ENCODE data around the gene RET.

GRCh38 chr10:43044448-43044921 is 32.4 kb upstream of the RET start:
- TF ChIP-seq, protein P1, sequence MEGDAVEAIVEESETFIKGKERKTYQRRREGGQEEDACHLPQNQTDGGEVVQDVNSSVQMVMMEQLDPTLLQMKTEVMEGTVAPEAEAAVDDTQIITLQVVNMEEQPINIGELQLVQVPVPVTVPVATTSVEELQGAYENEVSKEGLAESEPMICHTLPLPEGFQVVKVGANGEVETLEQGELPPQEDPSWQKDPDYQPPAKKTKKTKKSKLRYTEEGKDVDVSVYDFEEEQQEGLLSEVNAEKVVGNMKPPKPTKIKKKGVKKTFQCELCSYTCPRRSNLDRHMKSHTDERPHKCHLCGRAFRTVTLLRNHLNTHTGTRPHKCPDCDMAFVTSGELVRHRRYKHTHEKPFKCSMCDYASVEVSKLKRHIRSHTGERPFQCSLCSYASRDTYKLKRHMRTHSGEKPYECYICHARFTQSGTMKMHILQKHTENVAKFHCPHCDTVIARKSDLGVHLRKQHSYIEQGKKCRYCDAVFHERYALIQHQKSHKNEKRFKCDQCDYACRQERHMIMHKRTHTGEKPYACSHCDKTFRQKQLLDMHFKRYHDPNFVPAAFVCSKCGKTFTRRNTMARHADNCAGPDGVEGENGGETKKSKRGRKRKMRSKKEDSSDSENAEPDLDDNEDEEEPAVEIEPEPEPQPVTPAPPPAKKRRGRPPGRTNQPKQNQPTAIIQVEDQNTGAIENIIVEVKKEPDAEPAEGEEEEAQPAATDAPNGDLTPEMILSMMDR (IDR thresholded peaks at IDR 0.05 in 4 of 5, conservative IDR thresholded peaks at IDR 0.05 in 1 of 5), result no peak
- TF ChIP-seq POLR2A (IDR thresholded peaks at IDR 0.05), result no peak
